Spinal cord (tissue), 10 donors: ENCODE data around the gene CYSTM1. TPM values are rescaled to one million over a fixed set of nuclear protein-coding genes. Genes with fewer than 3 reads are reported as not detected.

Experiments
- DNase-seq, 6 donors: peaks; one replicate each; pipeline versions ENCODE4 v3.0.0 to v3.0.0-alpha.2; 2013 to 2015; ENCODE audit warnings: low spot score in 6 of 6, low read depth in 4 of 6
- H3K27ac ChIP-seq: one replicate; pipeline ENCODE4 v1.5.1; 2013; ENCODE audit warnings: low read depth, low read length, control low read depth
- H3K27me3 ChIP-seq: one replicate; pipeline ENCODE4 v1.6.1; 2013; ENCODE audit warnings: low read length; ENCODE audit not compliant: control insufficient read depth, insufficient read depth
- H3K36me3 ChIP-seq: one replicate; pipeline ENCODE4 v1.6.1; 2013; ENCODE audit warnings: low read length; ENCODE audit not compliant: control insufficient read depth, insufficient read depth
- H3K4me1 ChIP-seq: one replicate; pipeline ENCODE4 v1.6.1; 2013; ENCODE audit warnings: low read length; ENCODE audit not compliant: control insufficient read depth, insufficient read depth
- H3K4me3 ChIP-seq: one replicate; pipeline ENCODE4 v1.5.1; 2013; ENCODE audit warnings: low read depth, low read length, control low read depth
- H3K9me3 ChIP-seq: one replicate; pipeline ENCODE4 v1.6.1; 2013; ENCODE audit warnings: low read length; ENCODE audit not compliant: control insufficient read depth, insufficient read depth
- WGBS: methylation state at CpG from one replicate; pipeline ENCODE4 v1.1.5; 2013; ENCODE audit warnings: missing lambda C conversion rate; ENCODE audit not compliant: insufficient coverage; 5-methylcytosine and 5-hydroxymethylcytosine counted together
- polyA plus RNA-seq, 2 donors: library from polyadenylated mRNA; unstranded; fragments of 120-200 nt; gene quantifications; one replicate each; pipeline ENCODE4 v1.2.1, GENCODE V29; 2013; ENCODE audit not compliant: insufficient read length in 2 of 2
- total RNA-seq, 2 donors: library from RNA; depleted of rRNA in 1 of 2; stranded (reverse); fragments of 120-200 nt in 1 of 2; fragments of >200 nt in 1 of 2; gene quantifications; one replicate each; pipeline versions ENCODE4 v1.2.3 to v1.2.4, GENCODE V29; 2013 to 2014
- donor health status: healthy.

CYSTM1 gene
- total and polyA plus RNA-seq, 4 donors: 12.7 to 42.0 (median 26.2) TPM

DNA sequence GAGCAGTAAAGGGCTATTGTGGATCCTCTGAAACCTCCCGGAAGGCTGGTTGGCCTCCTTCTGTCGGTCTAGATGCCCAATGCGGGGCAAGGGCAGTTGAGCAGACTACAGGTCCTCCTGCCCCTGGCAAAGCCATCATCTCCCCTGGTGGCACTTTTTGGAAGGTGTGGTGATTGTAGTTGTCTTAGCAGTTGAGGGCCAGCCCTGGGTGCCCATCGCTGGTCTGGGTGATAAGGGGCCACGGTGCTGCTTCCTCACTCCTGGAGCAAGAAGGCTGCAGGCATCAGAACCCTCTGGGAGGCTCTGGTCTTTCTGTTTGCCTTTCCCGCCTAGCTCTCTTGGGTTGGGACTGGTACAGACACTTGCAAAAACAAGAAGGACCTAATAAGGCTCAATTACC lies 63.8 kb downstream of the CYSTM1 start:
- DNase-seq: no peak
- Histone ChIP-seq H3K4me3 (no peak overlapping the region), H3K27ac (no peak overlapping the region), H3K4me1 (peaks cover 22% of the 10 kb centered on the region), H3K27me3 (no peaks in the 10 kb centered on the region), H3K9me3 (no peaks in the 10 kb centered on the region), H3K36me3 (peaks cover 3% of the 10 kb centered on the region)
- WGBS: 94% methylated on average over 5 of the region's 6 CpGs

DNA sequence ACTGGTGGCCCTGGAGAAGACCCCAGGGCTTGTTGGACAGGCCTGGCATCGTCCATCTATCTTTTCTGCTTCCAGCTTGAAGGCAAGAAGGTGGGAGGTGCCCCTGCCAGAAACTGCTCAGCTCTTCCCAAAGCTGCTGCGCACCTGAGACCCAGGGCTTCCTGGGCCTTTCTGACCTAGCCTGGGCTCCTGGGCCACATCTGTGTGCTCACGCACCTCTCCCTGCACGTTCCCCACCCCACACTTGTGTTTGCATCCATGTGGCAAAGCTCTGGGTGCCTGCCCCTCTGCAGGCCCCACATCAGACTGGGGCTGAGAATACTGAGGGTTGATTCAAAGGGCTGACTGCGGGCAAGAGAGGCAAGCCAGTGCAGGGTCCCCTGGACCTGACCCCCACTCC lies 64.5 kb downstream of the CYSTM1 start:
- H3K27ac ChIP-seq: no peak overlapping the region
- H3K9me3 ChIP-seq: no peaks in the 10 kb centered on the region
- H3K36me3 ChIP-seq: peaks cover 4% of the 10 kb centered on the region
- H3K27me3 ChIP-seq: no peaks in the 10 kb centered on the region
- no peak for DNase-seq
- 88% methylated on average over 5 of the region's 5 CpGs for WGBS
- peaks cover 29% of the 10 kb centered on the region for H3K4me1 ChIP-seq
- H3K4me3 ChIP-seq: no peak overlapping the region

DNA sequence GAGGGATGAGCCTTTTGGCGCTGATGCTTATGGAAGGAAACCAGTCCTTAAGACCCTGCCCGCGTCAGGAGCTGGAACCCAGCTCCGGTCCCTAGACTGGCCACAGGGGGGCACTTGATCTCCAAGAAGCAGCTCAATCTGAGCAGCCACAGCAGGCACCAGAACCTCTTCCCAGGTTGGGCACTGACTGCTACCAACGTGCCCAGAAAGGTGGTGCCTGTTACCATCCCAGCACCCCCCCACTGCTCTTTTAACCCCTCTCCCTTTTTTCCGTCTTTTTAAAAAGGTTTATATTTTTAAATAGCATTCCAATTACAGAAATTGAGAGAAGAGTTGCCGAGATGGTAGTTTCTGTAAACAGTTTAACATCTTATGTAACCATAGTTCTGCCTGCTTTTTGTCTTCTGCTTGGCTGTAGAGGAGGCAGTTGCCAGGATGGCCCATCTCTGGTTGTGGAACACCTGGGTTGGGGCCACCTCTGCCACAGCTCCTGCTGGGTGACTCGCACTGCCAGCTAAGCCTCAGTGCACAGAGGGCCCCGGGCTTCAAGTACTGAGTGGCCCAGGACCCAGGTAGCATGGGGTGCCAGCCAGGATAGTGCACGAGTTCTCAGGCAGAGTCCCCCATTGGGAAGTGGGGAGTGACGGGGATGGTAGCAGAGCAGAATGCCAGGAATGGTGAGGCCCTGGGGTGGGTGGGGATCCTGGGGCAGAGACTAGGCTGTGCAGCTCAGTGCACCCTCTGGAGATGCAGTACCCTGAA lies 65.1 kb downstream of the CYSTM1 start:
- WGBS: 47% methylated on average over 9 of the region's 11 CpGs
- no peak overlapping the region for H3K4me3 ChIP-seq
- no peaks in the 10 kb centered on the region for H3K27me3 ChIP-seq
- DNase-seq: peak in 3 of 6 donors; percentile 32 to 79 (median 79)
- peaks cover 36% of the 10 kb centered on the region for H3K4me1 ChIP-seq
- H3K36me3 ChIP-seq: peaks cover 6% of the 10 kb centered on the region
- H3K9me3 ChIP-seq: no peaks in the 10 kb centered on the region
- H3K27ac ChIP-seq: no peak overlapping the region

DNA sequence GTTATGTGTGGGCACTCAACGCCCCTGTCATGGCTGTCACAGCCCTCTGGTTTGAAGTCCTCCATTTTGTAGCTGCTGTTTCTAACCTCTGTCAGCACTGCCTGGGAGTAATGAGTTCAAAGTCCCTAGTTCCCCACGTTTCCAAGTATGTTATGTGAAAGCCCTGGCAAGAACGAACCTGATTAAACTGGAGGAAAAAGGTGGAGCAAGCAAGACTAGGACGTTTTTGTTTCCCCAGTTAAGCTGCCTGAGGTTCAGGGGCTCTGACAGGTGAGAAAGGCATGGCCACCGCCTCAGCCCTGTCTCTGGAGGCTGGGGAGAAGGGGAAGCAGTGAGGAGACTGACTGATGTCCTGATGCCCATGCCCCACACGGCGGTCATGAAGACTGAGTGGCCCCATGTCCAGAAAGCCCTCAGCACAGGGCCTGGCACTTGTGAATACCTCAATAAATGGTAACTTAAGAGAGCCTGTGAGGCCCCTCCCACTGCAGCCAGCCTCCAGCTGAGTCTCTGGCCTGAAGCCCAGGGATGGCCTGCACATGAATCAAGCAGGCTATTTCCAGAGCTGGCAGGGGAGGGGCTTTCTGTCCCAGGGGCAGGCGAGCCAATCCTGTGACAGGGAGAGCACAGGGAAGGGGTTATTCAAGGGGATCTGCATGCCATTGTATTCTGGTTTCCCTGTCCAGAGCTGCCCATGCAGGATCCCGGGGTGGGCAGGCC lies 66.2 kb downstream of the CYSTM1 start:
- Histone ChIP-seq H3K36me3 (peaks cover 6% of the 10 kb centered on the region), H3K4me1 (peaks cover 45% of the 10 kb centered on the region)

DNA sequence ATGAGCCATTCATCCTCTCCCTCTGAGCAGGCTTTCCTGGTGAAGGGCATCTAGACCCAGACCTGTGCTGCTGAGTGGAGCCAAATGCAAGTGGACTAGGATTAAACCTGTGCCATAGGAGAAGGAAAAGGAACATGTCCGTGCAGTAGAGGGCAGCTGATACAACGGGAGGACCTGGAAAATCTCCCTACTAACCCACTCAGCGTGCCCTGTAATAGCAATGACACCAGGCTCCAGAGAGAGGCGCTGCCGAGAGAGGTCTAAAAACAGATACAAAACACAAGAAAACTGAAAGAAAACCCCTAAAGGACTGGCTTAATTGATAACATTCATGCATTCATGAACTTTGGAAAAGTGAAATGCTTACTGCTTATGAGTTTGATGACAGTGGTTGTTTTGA lies 67.1 kb downstream of the CYSTM1 start:
- H3K27ac ChIP-seq: no peak overlapping the region
- whole genome bisulfite sequencing: no CpG with 5 or more reads among the region's 5 CpGs
- no peak for DNase-seq
- no peak overlapping the region for H3K4me3 ChIP-seq
- no peaks in the 10 kb centered on the region for H3K9me3 ChIP-seq
- peaks cover 6% of the 10 kb centered on the region for H3K36me3 ChIP-seq
- no peaks in the 10 kb centered on the region for H3K27me3 ChIP-seq
- peaks cover 47% of the 10 kb centered on the region for H3K4me1 ChIP-seq

More for the DNA sequence above, 66.2 kb downstream of the CYSTM1 start:
- Histone ChIP-seq H3K9me3 (no peaks in the 10 kb centered on the region), H3K27ac (peak overlapping the region; percentile 67), H3K27me3 (no peaks in the 10 kb centered on the region), H3K4me3 (no peak overlapping the region)
- WGBS: 31% methylated on average over 9 of the region's 9 CpGs
- DNase-seq: peak; percentile 65 to 94 (median 74)

DNA sequence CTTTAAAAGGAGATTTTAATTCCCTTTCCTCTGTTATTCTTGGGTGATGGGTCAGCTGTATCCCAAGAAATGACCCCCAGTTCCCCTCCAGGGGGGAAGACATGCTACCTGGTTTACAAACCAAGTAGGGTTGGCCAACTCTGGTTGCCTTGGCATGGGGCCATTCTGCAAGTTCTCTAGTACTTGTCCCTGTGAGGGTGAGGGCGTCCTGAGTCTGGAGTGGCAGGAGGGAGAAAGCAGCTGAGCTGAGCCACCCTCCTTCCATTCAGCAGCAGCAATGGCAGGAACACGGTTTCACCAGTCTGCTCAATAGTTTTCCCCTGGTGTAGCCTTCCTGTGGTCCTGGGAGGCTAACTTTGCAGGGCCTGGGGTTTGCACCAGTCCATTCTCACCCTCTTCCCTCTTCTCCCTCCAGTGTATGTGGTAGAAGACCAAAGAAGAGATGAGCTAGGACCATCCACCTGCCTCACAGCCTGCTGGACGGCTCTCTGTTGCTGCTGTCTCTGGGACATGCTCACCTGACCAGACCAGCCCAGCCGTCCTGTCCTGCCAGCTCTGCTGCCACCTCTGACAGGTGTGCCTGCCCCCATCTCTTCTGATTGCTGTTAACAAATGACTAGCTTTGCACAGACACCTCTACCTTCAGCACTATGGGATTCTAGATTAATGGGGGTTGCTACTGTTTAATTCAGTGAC lies 68.0 kb downstream of the CYSTM1 start:
- peaks cover 6% of the 10 kb centered on the region for H3K36me3 ChIP-seq
- DNase-seq: no peak
- WGBS: 100% methylated on average over 1 of the region's 4 CpGs
- H3K4me3 ChIP-seq: no peak overlapping the region
- H3K27ac ChIP-seq: no peak overlapping the region
- peaks cover 47% of the 10 kb centered on the region for H3K4me1 ChIP-seq
- no peaks in the 10 kb centered on the region for H3K9me3 ChIP-seq
- no peaks in the 10 kb centered on the region for H3K27me3 ChIP-seq

DNA sequence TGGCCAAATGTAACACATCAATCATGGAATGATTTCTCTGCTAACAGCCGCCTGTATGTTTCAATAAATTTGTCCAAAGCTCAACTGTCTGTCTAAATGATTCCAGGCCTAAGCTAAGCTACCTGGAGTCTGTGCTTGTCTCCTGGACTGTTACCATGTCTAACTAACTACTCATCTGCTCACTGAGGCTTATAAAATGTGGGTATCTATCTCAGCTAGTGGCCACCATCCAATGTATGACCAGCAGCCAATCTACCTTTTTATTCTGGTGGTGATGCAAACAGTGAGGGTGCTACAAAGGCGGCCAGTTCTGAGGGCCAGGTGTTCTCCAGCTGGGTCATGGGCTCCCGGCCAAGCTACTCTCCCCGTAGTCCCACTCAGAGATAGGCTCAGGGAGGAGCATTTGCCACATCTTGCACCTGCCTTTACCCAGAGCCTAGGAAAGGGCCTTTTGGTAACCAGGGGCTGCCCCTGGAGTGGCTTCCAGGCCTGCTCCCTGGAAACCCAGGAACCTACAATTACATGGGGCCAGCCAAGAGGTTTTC lies 68.8 kb downstream of the CYSTM1 start:
- no peak overlapping the region for H3K27ac ChIP-seq
- DNase-seq: peak in 1 of 6 donors; percentile 42
- H3K27me3 ChIP-seq: no peaks in the 10 kb centered on the region
- H3K4me1 ChIP-seq: peaks cover 47% of the 10 kb centered on the region
- peaks cover 6% of the 10 kb centered on the region for H3K36me3 ChIP-seq
- WGBS: 68% methylated on average over 4 of the region's 4 CpGs
- no peaks in the 10 kb centered on the region for H3K9me3 ChIP-seq
- no peak overlapping the region for H3K4me3 ChIP-seq

DNA sequence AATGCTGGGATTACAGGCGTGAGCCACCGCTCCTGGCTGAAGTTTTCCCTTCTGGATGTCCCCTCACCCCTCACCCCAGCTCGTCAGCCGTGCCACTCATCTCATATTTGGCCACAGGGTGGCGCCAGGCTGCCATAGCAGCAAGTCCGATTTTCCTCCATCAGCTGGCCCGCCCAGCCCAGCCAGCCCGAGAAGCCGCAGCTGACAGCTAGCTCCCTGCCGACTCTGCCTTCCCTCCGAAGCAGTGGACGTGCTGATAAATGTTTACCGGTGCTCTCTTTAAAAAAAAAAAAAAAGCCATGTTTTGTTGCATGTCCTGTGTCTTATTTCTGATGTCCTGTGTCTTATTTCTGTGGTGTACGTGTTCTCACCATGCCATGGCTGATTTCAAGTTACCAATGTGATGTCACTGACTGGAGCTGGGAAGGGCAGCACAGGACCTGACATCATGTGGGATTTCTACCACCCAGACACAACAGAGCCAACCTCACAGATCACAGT lies 69.6 kb downstream of the CYSTM1 start:
- Histone ChIP-seq H3K27ac (no peak overlapping the region), H3K4me1 (peaks cover 47% of the 10 kb centered on the region), H3K27me3 (no peaks in the 10 kb centered on the region), H3K36me3 (peaks cover 6% of the 10 kb centered on the region), H3K9me3 (no peaks in the 10 kb centered on the region), H3K4me3 (no peak overlapping the region)
- WGBS: 17% methylated on average over 14 of the region's 14 CpGs
- peak in 5 of 6 donors; percentile 77 to 96 (median 83) for DNase-seq

DNA sequence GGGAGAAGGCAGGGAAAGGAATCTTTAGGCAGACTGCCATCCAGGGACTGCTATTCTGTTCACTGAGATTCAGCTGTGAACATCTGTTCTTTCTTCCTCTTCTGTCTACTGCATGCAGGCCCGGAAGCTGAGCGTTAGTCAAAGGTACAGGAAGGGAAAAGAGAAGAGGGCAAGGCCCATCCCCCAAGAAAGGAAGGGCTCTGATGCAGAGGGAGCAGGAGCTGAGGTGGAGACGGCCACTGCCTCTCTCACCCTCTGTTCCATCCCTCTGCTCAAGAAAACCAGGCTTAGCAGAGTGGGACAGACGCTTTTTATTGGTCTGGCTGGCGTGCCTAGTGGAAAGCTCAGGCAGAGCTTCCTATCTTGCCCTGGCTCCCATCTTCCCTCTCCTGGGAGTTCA lies 70.4 kb downstream of the CYSTM1 start:
- peak in 1 of 6 donors; percentile 42 for DNase-seq
- no peak overlapping the region for H3K27ac ChIP-seq
- 76% methylated on average over 3 of the region's 5 CpGs for WGBS

More for the DNA sequence above, 70.4 kb downstream of the CYSTM1 start:
- Histone ChIP-seq H3K4me1 (peaks cover 47% of the 10 kb centered on the region), H3K9me3 (no peaks in the 10 kb centered on the region), H3K4me3 (no peak overlapping the region), H3K27me3 (no peaks in the 10 kb centered on the region), H3K36me3 (peaks cover 6% of the 10 kb centered on the region)
